ENCODE results near the gene UBXN4.
"Not testable (repeated sequence)": the region's sequence is repeated elsewhere in the genome, so short reads cannot be mapped to it uniquely, and the experiment has no call there.

DNA sequence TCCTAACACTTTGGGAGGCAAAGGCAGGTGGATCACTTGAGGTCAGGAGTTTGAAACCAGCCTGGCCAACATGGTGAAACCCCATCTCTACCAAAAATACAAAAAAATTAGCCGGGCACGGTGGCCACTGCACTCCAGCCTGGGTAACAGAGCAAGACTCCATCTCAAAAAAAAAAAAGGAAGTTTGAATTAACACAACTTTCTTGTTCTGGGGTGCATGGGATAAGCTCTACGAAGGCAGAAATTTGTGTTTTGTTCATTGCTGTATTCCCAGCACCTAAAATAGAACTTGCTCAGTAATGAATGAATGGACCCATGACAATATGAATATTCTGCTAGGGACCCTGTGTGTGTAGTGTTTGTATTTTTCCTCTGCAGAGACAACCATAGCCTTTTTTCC, 66.2 kb downstream of the UBXN4 start:
- TF ChIP-seq, protein P1, sequence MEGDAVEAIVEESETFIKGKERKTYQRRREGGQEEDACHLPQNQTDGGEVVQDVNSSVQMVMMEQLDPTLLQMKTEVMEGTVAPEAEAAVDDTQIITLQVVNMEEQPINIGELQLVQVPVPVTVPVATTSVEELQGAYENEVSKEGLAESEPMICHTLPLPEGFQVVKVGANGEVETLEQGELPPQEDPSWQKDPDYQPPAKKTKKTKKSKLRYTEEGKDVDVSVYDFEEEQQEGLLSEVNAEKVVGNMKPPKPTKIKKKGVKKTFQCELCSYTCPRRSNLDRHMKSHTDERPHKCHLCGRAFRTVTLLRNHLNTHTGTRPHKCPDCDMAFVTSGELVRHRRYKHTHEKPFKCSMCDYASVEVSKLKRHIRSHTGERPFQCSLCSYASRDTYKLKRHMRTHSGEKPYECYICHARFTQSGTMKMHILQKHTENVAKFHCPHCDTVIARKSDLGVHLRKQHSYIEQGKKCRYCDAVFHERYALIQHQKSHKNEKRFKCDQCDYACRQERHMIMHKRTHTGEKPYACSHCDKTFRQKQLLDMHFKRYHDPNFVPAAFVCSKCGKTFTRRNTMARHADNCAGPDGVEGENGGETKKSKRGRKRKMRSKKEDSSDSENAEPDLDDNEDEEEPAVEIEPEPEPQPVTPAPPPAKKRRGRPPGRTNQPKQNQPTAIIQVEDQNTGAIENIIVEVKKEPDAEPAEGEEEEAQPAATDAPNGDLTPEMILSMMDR (IDR thresholded peaks at IDR 0.05 in 8 of 11, conservative IDR thresholded peaks at IDR 0.05 in 3 of 11), result not testable (repeated sequence)
- TF ChIP-seq POLR2AphosphoS5, POLR2A (IDR thresholded peaks at IDR 0.05): not testable (repeated sequence)

All from spleen (tissue), 7 donors.